CD4-positive, alpha-beta T cell treated with Interleukin-6 at 100 ng/mL for 8 hours (primary cell): ENCODE results near the gene ITGA2B.
"Not testable (repeated sequence)": the region's sequence is repeated elsewhere in the genome, so short reads cannot be mapped to it uniquely, and the experiment has no call there.

Source experiments
- DNase-seq: peaks from one replicate; pipeline ENCODE4 v3.0.0-alpha.2; 2020; ENCODE audit warnings: mixed read lengths, low spot score

ITGA2B gene

GRCh38 chr17:44368391-44369243 lies 20.8 kb downstream of the ITGA2B start:
- DNase-seq = not testable (repeated sequence)

- DNase-seq = no peak
These were observed 22.0 kb downstream of the ITGA2B start for GRCh38 chr17:44367231-44367979.

GRCh38 chr17:44365051-44365450 lies 24.4 kb downstream of the ITGA2B start:
- not testable (repeated sequence) for DNase-seq

- peak; percentile 49 for DNase-seq
These were observed 25.8 kb downstream of the ITGA2B start, which contains the start of gene FAM171A2 for GRCh38 chr17:44363613-44364159. TSS of gene FAM171A2 (minus strand) at chr17:44363853. CDS start at chr17:44363714, 139 bp downstream.

GRCh38 chr17:44362949-44363612 lies 26.4 kb downstream of the ITGA2B start:
- no peak for DNase-seq

GRCh38 chr17:44362459-44362948 lies 26.9 kb downstream of the ITGA2B start:
- DNase-seq = no peak

GRCh38 chr17:44361292-44362260 lies 27.9 kb downstream of the ITGA2B start:
- DNase-seq = no peak

GRCh38 chr17:44360826-44361225 lies 28.6 kb downstream of the ITGA2B start:
- no peak for DNase-seq

GRCh38 chr17:44360144-44360533 lies 29.3 kb downstream of the ITGA2B start:
- DNase-seq = no peak

GRCh38 chr17:44359458-44360143 lies 29.8 kb downstream of the ITGA2B start:
- DNase-seq = no peak

- no peak for DNase-seq
These were observed 30.4 kb downstream of the ITGA2B start for GRCh38 chr17:44359006-44359405.

- DNase-seq = no peak
These were observed 31.4 kb downstream of the ITGA2B start for GRCh38 chr17:44358066-44358465.

GRCh38 chr17:44356241-44356640 lies 33.2 kb downstream of the ITGA2B start:
- DNase-seq = no peak

- DNase-seq = no peak
These were observed 33.8 kb downstream of the ITGA2B start for GRCh38 chr17:44355642-44356099.

GRCh38 chr17:44354582-44355561 lies 34.6 kb downstream of the ITGA2B start:
- peak; percentile 43 for DNase-seq

- no peak for DNase-seq
These were observed 35.6 kb downstream of the ITGA2B start for GRCh38 chr17:44353672-44354331.

GRCh38 chr17:44352828-44353671 lies 36.4 kb downstream of the ITGA2B start:
- DNase-seq = no peak
